DMS114 treated with DMSO at 0.1 percent for 48 hours (cell line): ENCODE measurements around the gene HEATR5B.
"Not testable (repeated sequence)": the region's sequence is repeated elsewhere in the genome, so short reads cannot be mapped to it uniquely, and the experiment has no call there.

Experiments
- DNase-seq: peaks from one replicate; lab custom pipeline; 2025; ENCODE audit not compliant: unreplicated experiment; lab: John Stamatoyannopoulos, UW

HEATR5B gene

DNA sequence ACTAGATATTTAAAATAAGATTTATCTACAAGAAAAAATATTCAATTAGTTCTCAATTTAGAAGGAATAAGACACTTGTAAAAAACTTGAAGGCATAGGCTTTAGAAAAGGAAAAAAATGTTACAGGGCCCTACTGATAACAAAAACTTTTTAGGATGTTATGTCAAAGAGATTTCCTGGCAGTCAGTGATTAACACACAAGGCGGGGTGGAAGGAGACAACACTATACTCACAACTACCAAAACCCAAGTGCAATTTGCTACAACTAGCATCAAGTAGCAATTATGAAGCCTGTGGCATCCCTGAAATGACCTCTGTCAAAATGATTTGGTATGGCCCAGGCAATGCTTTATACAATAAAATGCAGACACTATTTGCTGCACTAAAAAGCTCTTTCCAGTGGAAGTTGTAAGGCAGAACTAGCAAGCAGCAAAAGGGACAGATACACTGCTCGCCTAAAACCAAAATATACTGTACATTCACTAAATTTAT lies 133.1 kb downstream of the HEATR5B start:
- no peak for DNase-seq

DNA sequence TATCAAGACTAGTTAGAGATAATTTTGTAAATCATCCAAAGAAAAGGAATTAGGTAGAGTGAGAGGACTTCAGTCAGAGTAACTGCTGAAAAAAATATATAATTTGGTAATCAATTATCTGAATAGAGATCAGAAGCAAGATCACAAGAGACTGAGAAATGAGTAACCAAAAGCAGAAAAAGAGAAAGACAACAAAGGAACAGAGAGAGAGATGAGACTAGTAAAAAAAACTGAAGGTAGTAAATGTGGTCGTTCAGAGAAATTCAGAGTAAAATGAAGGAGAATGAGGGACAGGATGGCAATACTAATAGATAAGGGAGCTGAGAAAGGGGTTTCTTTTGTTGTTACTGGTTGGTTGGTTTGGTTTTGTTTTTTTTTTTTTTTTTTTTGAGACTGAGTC lies 134.3 kb downstream of the HEATR5B start:
- DNase-seq: no peak

DNA sequence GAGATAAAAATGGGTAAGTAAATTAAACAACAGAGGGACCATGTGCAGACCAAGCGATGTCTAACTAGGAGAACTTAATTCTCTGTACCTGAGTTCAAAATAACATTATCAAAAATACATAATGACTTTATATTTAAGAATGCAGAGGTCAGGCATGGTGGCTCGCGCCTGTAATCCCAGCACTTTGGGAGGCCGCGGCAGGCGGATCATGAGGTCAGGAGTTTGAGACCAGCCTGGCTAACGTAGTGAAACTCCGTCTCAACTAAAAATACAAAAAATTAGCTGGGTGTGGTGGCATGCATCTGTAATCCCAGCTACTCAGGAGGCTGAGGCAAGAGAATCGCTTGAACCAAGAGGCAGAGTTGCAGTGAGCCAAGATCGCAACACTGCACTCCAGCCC lies 138.9 kb downstream of the HEATR5B start:
- not testable (repeated sequence) for DNase-seq

DNA sequence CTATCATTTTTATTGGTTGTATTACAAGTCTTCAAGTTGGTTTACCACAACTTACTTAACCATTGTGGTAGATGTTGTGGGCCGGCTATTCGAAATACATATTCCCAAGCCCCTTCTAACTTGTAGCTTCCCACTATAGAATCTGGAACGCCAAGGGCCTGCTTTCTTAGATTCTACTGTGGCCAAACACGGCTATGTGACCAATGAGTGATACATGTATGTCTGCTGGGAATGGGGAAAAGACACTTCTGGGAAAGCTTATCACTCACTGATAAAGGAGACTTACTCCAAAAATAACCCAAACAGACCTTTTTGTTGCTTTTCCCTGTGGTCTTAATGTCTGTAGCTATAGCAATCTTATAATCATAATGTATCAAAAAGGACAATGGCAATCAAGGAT lies 142.3 kb downstream of the HEATR5B start:
- no peak for DNase-seq

DNA sequence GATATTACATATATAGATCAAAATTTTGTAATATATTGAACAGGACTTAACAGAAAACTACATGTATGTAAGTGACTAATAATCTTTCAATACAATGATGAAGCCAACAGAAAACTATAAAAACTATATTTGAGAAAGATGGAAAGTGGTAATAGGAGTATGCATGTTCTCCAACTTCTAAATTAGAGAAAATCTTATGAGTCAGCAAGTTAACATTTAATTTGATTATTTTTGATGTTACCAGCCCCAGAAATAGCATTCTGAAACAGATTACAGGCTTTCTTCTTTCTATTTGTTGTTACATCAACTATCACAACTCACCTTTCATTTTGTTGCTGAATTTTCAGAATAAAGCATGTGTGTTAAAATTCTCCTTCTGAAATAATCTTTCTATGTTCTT lies 147.6 kb downstream of the HEATR5B start:
- not testable (repeated sequence) for DNase-seq

DNA sequence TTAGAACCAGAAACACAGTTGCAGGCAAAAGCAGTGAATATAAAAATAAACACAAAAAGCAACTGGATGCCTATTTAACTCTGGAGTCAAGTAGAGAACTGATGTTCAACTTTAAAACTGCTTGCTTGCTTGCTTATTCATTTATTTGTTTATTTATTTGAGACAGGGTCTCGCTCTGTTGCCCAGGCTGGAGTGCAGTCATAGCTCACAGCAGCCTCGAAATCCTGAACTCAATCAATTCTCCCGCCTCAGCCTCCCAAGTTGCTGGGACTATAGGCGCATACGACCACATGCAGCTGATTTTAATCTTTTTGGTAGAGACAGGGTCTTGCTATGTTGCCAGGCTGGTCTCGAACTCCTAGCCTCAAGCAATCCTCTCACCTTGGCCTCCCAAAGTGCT lies 152.5 kb downstream of the HEATR5B start:
- not testable (repeated sequence) for DNase-seq
